Suprapubic skin (tissue), 3 donors: Measurements from ENCODE around the gene HSD17B7.

Experiments
- CTCF ChIP-seq, 2 donors: fragments of 200-600 bp in 1 of 2; fragments of 450-650 bp in 1 of 2; sonication (generic) in 1 of 2; IDR thresholded peaks; one replicate each; pipeline ENCODE4 v1.5.1; 2016 to 2019; ENCODE audit warnings: antibody characterized with exemption in 2 of 2, mild to moderate bottlenecking in 1 of 2, moderate library complexity in 1 of 2
- POLR2A ChIP-seq, 2 donors: fragments of 450-650 bp; IDR thresholded peaks; one replicate each; pipeline ENCODE4 v1.6.1; 2017; ENCODE audit warnings: antibody characterized with exemption in 2 of 2, mild to moderate bottlenecking in 2 of 2, moderate library complexity in 2 of 2

- TF ChIP-seq CTCF (IDR thresholded peaks at IDR 0.05) (no peak), POLR2A (IDR thresholded peaks at IDR 0.05) (no peak)
These were observed 48.4 kb downstream of the HSD17B7 start for GRCh38 chr1:162838863-162839262.
